Stimulated activated CD4-positive, alpha-beta T cell treated with anti-CD3 and anti-CD28 coated beads, Interleukin-1b, Interleukin-23, amount 100 ng/mL, for 48 hours (primary cell): Measurements from ENCODE around the gene KIRREL1.

Source experiments
- DNase-seq: peaks from one replicate; pipeline ENCODE4 v3.0.0-alpha.2; 2020

KIRREL1 gene

GRCh38 chr1:157975228-157975950 is 18.1 kb upstream of the KIRREL1 start:
- DNase-seq = no peak

DNA sequence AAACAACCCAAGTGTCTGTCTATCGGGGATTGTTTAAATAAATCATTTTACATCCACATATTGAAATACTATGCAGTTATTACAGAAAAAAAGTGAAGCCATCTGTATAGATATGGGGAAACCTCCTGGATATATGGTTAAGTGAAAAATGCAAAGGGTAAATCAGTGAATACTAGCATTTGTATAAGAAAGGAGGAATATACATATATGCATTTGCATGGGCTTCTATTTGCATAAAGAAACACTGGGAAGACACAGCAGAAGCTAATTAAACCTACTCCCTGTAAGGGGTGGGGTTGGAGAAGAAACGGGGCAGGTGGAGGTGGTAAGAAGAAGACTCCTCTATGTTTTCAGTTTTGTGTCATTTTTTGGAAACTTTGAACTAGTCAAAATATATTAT is 16.6 kb upstream of the KIRREL1 start:
- no peak for DNase-seq

DNA sequence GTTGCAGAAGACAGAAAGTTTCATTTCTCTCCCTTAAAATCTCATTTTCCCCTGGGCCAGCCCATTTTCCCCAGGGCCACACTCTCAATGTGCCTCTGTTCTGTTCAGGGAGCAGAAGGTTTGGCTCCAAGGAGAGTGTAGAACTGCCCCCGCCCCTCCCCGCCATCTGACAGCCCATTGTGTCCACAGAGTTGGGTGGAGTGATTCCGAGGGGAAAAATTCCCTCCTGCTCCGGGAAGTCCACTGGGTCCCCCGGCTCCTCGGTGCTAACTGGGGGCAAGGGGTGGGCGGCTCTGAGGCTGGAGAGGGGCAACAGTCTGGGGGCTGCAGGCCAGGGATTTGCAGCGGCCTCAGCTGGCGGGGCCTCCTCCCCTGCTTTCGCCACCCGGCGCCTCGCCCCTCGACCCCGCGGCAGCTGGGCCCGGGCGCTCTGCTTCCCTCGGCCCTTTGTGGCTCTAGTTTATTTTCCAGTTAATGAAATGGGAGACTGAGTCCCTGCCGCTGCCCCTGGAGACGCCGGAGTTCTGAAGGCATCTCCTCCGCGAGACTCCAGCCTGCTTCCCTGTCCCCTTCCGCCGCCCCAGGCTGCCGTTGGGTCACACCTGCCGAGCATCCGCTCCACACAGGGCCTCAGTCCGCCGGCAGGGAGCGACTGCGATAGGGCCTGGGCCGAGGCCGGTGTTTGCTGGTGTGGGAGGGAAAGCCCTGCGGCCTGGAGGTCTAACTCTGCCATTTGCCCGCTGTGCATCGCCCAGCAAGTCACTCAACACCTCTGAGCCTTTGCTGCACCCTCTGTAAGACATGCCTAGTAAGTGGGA is 14.7 kb upstream of the KIRREL1 start:
- DNase-seq = no peak

- DNase-seq = no peak
Observed at GRCh38 chr1:157982136-157982535, 11.3 kb upstream of the KIRREL1 start.

- DNase-seq = no peak
Observed at GRCh38 chr1:157983787-157984186, 9.7 kb upstream of the KIRREL1 start.

DNA sequence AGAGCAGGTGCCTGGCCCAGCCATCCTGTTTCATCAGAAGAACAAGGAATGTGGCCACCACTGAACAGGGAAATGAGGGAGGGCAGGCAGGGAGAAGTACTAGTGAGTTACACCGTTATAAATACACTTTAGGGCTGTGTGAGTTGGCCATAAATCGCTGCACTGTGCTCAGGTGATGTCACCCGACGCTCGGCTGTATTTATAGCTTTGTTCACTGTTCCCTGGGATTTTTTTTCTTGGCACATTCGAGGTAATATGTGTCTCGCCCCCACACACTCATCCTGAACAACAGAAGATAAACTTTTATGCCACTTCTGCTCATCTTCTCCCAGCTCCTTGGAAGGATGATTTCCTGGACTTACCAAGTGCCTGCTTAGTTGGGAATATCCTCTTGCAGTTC is 9.0 kb upstream of the KIRREL1 start:
- DNase-seq = no peak

DNA sequence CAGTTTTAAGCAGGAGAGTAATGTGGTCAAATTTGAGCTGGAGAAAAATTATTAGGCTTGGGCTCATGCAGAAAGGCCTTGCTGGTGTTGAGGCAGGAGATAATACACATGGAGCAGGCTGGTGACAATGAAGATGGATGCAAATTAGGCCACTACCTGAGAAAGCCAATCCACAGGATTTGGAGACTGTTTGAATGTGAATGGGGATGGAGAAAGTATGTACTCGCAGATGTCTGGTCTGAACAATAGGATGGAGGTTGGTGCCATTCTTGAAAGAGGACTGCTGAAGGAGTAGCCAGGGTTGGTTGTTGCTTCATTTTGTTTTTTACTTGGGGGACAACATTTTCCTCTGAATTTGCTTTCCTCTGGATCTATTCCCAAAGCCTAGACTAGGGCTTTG is 8.0 kb upstream of the KIRREL1 start:
- no peak for DNase-seq

GRCh38 chr1:157988002-157988401 is 5.4 kb upstream of the KIRREL1 start:
- DNase-seq = no peak

GRCh38 chr1:157992031-157992832 is 1.2 kb upstream of the KIRREL1 start:
- DNase-seq = peak; percentile 35

DNA sequence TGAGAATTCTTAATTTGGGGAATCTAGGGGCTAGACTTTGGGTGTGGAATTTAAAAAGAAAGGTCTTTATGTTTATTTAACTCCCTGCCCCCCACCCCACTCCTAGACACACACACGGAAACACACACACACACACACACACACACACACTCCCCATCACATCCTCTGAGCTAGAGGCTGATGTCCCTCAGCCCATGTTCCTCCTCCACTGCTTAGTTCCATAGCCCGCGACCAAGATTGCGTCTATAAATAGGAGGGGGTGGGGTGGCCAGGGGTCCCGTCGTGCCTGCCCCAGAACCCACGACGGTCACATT is 655 bp upstream of the KIRREL1 start:
- DNase-seq = no peak

DNA sequence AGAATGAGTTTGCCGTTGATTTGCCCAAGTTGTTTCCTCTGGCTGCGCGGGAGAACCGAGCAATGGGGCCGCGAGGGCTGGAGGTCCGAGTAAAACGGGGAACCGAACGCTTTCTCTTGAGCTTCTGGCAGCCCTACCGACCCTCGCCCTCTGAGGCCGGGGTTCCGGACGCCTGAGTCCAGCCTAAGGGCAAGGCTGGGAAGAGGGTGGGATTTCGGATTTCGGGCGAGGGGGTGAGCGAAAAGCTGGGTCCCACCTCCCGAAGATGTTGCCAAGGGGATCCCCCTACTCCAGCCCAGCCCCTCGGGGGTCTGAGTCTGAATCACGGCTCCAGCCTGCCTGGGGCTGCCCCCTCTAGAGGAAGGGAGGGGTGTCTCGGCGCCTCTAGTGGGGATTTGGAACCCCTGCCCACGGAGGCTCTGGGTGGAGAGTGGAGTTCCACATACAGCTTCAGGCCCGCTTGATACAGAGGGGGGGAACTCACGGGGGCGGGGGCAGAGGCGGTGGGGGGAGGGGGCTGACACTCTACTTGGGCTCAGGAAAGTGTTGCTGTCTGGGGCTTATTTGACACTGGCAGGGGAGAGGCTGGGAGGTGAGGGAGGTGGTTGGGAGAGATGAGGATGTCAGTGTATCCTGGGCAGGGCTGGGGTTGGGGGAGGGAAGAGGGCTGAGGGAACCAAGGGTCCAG is 617 bp downstream of the KIRREL1 start:
- DNase-seq = no peak

DNA sequence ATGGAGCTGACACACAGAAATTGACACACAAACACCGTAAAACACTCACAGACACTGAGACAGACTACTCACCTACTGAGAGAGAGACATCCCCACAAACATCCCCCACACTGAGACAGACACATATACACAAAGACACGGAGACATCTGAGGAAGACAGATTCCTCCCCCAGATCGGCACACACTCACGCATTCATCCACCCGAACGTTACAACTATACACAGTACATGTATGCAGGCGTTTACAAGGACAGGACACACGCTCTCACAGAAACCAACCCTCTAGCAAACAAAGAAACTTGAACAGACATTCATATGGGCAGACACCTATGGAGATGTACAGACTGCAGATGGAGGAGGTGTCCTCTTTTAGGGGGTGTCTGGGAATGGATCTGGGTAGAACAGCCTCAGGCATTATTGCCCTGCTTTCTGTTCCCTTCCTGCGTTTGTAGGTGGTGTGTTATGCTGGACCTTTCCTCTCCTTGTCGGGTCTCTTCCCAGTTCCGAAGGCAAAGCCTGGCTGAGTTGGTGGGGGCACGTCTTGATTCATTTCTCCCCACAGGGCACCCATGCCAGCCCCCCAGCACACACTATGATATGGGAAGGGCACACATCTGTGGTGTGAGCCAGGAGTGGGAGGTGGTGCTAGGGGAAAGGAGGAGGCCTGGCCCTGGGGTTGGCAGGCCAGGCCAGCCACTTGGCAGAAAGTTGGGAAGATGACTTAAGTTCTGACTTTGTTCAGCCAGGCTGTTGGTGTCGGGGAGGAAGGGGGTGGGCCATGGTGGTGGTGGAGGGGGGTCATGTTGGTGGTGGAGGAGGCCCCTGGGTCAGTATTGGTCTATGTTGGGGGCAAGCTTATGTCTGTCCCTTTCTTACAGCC is 1.5 kb downstream of the KIRREL1 start:
- DNase-seq = no peak

DNA sequence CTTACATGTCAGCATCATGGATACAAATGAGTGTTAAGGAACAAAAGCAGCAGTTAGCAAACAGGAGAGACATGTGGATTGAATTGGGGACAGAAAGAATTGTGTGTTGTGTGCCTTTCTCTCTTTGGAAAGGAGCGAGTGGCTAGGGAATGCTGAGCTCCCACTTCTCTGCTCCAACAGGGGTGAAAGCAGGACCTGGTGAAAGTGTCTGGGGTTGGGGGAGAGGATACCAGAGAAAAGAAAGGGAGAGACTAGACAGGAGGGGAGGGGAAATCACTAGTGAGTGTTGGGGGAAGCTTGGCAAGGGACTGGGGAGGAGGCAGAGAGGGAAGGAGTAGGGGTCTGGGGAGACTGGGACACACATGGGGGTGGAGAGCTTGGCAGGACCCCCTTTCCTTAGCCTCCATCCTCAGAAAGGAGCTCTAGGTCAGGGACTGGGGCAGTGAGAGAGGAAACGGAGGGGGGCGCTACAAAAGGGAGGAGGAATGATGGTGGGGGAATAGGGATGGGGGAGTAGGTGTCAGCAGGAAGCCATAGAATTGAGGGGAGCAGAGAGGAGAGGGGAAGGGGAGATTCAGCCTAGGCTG is 2.2 kb downstream of the KIRREL1 start:
- no peak for DNase-seq

- no peak for DNase-seq
Observed at GRCh38 chr1:157996433-157996832, 3.0 kb downstream of the KIRREL1 start.

DNA sequence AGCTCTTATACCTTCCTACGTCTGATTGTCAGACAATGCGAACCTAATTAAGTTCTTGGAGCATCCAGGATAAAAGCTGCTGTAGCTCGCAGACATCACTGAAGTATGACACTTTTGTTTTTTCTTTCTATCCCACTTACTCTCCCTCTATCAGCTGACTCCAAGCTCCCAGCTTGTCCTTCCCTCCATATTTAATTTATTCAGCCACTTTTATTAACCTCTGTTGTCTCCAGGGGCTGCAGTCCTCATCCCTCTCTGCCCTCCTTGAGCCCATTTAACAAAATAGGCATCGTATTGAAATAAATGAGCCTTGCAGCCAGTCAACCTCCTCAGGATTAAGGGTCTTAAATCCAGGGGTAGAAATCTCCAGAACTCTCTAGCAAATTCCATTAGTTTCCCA is 7.1 kb downstream of the KIRREL1 start:
- DNase-seq = no peak

GRCh38 chr1:158002022-158002630 is 8.7 kb downstream of the KIRREL1 start:
- DNase-seq = no peak

GRCh38 chr1:158002631-158003405 is 9.4 kb downstream of the KIRREL1 start:
- no peak for DNase-seq

DNA sequence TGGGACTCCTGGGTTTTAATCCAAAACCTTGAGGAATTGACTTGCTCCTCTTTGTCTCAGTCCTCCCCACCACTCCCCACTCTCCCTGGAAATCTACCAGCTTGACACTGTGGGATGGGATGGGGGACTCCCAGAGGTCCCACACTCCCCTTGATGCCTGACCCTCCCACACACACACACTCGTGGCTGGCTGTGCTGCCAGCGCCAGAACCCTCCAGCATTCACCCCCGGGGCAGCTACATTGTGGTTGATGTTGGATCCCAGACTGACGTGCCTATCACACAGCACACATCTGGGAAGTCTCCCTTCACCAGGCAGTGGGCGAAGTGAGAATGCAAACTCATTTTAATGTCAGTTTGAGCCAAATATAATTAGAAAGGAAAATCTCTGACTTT is 10.0 kb downstream of the KIRREL1 start:
- DNase-seq = no peak

DNA sequence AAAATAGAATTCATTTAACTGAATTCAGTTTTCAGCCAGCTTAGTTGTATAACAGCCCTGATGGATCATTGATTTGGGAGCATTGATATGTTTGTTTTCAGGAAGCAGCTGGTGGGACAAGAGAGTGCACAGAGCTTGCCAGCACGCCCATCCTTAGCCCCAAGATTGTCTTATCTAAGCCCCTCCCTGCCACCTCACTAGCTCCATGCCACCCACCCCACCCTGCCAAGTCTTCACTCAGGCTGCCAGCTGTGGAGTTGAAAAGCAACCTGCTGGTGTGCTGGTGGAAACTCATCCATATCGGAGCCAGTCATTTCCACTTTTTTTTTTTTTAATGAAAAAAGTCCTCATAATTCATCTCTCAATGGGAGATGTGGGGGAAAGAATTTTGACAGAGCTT is 11.8 kb downstream of the KIRREL1 start:
- no peak for DNase-seq

GRCh38 chr1:158007180-158007579 is 13.7 kb downstream of the KIRREL1 start:
- no peak for DNase-seq
